Measurements from ENCODE around the gene PMFBP1. TPM values are rescaled to one million over a fixed set of nuclear protein-coding genes. Genes with fewer than 3 reads are reported as not detected.

PMFBP1 gene
- total and polyA plus RNA-seq, 11 donors = 0.09 to 0.77 (median 0.12) TPM; not detected in 4

DNA sequence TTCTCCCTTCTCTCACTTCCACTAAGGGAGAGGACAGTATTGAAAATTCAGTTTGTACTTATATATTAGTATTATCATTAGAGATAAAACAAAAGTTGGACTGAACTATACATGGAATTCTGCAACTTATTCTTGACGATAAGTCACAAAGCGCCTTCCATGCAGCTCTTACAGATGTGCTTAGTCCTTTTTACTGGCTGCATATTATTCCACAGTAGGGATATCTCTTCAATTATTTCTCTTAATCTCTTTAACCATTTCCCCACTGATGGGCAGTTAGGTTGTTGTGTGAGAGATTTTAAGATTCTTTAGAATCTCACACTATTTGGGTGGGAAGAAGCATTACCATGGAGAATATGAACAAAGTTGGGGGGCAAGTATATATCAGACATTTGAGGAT lies 32.0 kb downstream of the PMFBP1 start:
- H3K4me3 ChIP-seq = no peak overlapping the region
- intact Hi-C loops (cut with DNase I) = no loop called here
- H3K27me3 ChIP-seq = peaks cover 0 to 6% (median 0%) of the 10 kb centered on the region in 9 donors
- ATAC-seq = no peak
- H3K4me1 ChIP-seq = no peaks in the 10 kb centered on the region
- WGBS, 4 donors = 97 to 98% (median 97%) methylated on average over 2 of the region's 2 CpGs
- DNase-seq = no peak
- H3K9me3 ChIP-seq = no peaks in the 10 kb centered on the region
- no peak overlapping the region for H3K27ac ChIP-seq
- H3K36me3 ChIP-seq = no peaks in the 10 kb centered on the region
- TF ChIP-seq, protein P1, sequence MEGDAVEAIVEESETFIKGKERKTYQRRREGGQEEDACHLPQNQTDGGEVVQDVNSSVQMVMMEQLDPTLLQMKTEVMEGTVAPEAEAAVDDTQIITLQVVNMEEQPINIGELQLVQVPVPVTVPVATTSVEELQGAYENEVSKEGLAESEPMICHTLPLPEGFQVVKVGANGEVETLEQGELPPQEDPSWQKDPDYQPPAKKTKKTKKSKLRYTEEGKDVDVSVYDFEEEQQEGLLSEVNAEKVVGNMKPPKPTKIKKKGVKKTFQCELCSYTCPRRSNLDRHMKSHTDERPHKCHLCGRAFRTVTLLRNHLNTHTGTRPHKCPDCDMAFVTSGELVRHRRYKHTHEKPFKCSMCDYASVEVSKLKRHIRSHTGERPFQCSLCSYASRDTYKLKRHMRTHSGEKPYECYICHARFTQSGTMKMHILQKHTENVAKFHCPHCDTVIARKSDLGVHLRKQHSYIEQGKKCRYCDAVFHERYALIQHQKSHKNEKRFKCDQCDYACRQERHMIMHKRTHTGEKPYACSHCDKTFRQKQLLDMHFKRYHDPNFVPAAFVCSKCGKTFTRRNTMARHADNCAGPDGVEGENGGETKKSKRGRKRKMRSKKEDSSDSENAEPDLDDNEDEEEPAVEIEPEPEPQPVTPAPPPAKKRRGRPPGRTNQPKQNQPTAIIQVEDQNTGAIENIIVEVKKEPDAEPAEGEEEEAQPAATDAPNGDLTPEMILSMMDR (IDR thresholded peaks at IDR 0.05) = no peak
- no peak for TF ChIP-seq POLR2A (IDR thresholded peaks at IDR 0.05)

DNA sequence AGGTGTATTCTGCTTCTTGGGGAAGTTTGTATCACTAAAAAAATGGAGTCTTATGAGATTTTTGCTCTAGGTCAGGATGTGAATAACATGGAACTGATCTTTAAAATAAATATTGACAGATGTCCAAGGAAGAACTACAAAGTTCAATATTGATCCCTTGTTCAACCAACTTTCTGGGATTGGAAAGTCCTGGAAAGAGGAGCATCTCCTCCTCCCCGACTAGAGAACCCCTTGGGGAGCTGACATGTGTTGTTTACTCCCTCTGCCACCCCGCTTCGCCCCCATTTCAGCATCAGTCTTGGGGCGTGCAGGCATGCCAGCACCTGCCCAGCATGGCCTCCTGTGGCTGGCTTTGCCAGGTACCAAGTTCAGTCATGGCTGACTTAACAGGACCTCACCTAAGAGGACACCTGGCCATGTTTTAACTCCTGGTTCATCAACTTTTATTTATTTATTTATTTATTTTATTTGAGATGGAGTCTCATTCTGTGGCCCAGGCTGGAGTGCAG lies 33.8 kb downstream of the PMFBP1 start:
- H3K36me3 ChIP-seq = no peaks in the 10 kb centered on the region
- DNase-seq (no peak), ATAC-seq (no peak)
- intact Hi-C loops (cut with DNase I) = no loop called here
- no peak overlapping the region for H3K4me3 ChIP-seq
- H3K27ac ChIP-seq = no peak overlapping the region
- no peak for TF ChIP-seq POLR2A (IDR thresholded peaks at IDR 0.05)
- TF ChIP-seq, protein P1 (IDR thresholded peaks at IDR 0.05) = no peak
- H3K9me3 ChIP-seq = no peaks in the 10 kb centered on the region
- peaks cover 0 to 6% (median 0%) of the 10 kb centered on the region in 9 donors for H3K27me3 ChIP-seq
- H3K4me1 ChIP-seq = no peaks in the 10 kb centered on the region
- 86 to 90% (median 89%) methylated on average over 4 of the region's 4 CpGs for WGBS, 4 donors

DNA sequence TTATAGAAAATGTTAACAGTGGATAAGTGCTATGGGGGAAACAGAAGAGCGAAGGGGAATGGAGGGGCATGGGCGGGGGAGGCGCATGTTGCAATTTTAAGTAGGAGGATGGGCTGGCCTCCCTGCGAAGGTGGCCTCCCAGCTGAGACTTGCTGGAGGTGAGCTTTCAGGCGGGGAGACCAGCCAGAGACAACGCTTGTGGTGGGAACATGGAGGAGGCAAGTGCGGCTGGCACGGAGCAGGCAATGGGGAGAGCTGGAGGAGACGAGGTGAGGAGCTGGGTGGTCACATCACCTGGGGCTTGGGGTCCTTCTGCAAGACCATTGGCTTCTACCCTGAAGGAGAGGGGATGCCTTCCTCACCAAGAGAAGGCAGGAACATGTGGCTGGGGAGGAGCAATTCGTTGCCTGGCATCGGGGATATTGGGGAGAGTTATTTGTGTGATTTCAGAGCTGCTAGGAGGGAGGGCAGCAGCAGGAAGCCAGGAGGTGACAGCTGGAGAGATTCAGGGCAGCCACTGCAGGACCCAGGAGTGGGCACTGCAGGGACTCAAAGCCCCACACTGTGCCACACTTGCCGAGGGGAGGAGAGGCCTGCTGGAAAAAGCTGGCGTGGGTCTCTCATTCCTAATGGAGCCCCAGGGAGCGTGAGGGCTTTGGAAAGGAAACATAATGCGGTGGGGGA lies 34.4 kb downstream of the PMFBP1 start:
- no peak overlapping the region for H3K4me3 ChIP-seq
- no peaks in the 10 kb centered on the region for H3K9me3 ChIP-seq
- intact Hi-C loops (cut with DNase I) = no loop called here
- no peaks in the 10 kb centered on the region for H3K4me1 ChIP-seq
- TF ChIP-seq POLR2A (IDR thresholded peaks at IDR 0.05) = no peak
- TF ChIP-seq, protein P1 (IDR thresholded peaks at IDR 0.05) = no peak
- no peak overlapping the region for H3K27ac ChIP-seq
- 70 to 77% (median 73%) methylated on average over 15 of the region's 15 CpGs for WGBS, 4 donors
- peaks cover 0 to 6% (median 0%) of the 10 kb centered on the region in 9 donors for H3K27me3 ChIP-seq
- DNase-seq = no peak
- H3K36me3 ChIP-seq = no peaks in the 10 kb centered on the region
- no peak for ATAC-seq

DNA sequence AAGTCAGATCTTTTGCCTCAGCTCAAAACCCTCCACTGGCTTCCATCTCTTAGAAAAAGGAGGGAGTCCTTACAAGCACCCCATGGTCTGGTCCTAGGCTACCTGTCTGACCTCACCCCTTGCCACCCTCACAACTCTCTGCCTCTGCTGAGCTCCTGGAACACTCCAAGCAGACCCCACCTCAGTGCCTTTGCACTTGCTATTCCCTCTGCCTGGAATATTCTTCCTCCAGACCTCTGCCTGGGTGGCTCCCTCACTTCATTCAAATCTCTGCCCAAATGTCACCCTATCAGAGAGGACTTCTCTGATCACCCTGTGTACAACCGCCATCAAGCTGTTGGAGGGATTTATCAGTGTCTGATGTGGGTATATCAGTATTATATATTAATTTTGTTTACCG lies 37.4 kb downstream of the PMFBP1 start:
- TF ChIP-seq, protein P1 (IDR thresholded peaks at IDR 0.05) = no peak
- no peak for TF ChIP-seq POLR2A (IDR thresholded peaks at IDR 0.05)
- H3K27ac ChIP-seq = no peak overlapping the region
- intact Hi-C loops (cut with DNase I) = no loop called here
- H3K36me3 ChIP-seq = no peaks in the 10 kb centered on the region
- DNase-seq = no peak
- H3K4me3 ChIP-seq = no peak overlapping the region
- no peaks in the 10 kb centered on the region for H3K9me3 ChIP-seq
- no peaks in the 10 kb centered on the region for H3K4me1 ChIP-seq
- ATAC-seq = no peak
- peaks cover 0 to 10% (median 0%) of the 10 kb centered on the region in 9 donors for H3K27me3 ChIP-seq
- 93 to 100% (median 95%) methylated on average over 2 of the region's 2 CpGs for WGBS, 4 donors

Measured in heart left ventricle (tissue), 16 donors.